ACC112 (cell line): ENCODE results near the gene RIPOR2.
"Not testable (repeated sequence)": the region's sequence is repeated elsewhere in the genome, so short reads cannot be mapped to it uniquely, and the experiment has no call there.

ENCODE experiments used
- H2AFZ ChIP-seq: fragments of 200-600 bp; sonication (generic); one replicate; pipeline ENCODE4 v1.6.0; 2017; ENCODE audit warnings: antibody characterized with exemption, low read length; ENCODE audit not compliant: unreplicated experiment
- H3K27ac ChIP-seq: fragments of 200-600 bp; sonication (generic); 2 replicates; pipeline ENCODE4 v1.5.1; 2014; ENCODE audit warnings: low read depth, mild to moderate bottlenecking, antibody characterized with exemption, low read length, moderate library complexity
- H3K27me3 ChIP-seq: fragments of 200-600 bp; sonication (generic); 2 replicates; pipeline ENCODE4 v1.6.1; 2014; ENCODE audit warnings: mild to moderate bottlenecking, antibody characterized with exemption, low read length, moderate library complexity, mixed read lengths; ENCODE audit not compliant: insufficient read depth
- H3K36me3 ChIP-seq: fragments of 200-600 bp; sonication (generic); 2 replicates; pipeline ENCODE4 v1.6.1; 2016; ENCODE audit warnings: mild to moderate bottlenecking, antibody characterized with exemption, low read length, moderate library complexity, mixed read lengths; ENCODE audit not compliant: insufficient read depth
- H3K4me1 ChIP-seq: fragments of 200-600 bp; sonication (generic); one replicate; pipeline ENCODE4 v1.6.1; 2016; ENCODE audit warnings: low read length, mixed read lengths; ENCODE audit not compliant: insufficient read depth, unreplicated experiment, control insufficient read depth
- H3K4me3 ChIP-seq: fragments of 200-600 bp; sonication (generic); 2 replicates; pipeline ENCODE4 v1.5.1; 2014; ENCODE audit warnings: mild to moderate bottlenecking, low read depth, low read length
- H3K79me2 ChIP-seq: fragments of 200-600 bp; sonication (generic); one replicate; pipeline ENCODE4 v1.6.0; 2016; ENCODE audit warnings: low read length; ENCODE audit not compliant: control insufficient read depth, unreplicated experiment, insufficient read depth

The RIPOR2 gene

DNA sequence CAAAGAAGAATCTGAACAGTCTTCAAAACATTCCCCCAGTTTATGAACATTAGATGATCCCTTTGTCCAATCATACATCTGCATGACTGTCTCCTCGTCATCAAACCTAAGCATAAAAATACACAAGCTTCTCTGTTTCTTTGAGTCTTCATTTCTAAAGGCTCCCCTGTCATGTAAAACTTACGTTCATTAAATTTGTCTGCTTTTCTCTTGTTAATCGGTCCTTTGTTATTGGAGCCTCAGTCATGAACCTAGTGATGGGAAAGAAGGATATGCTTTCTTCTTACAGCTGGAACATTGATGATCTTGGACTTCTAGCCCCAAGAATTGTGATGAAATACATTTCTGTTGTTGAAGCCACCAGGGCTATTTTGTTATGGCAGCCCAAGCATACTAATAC lies 18.0 kb upstream of the RIPOR2 start:
- Histone ChIP-seq H3K79me2 (no peaks in the 10 kb centered on the region), H3K27me3 (peaks cover 13% of the 10 kb centered on the region), H3K4me3 (no peak overlapping the region), H2AFZ (no peak overlapping the region), H3K27ac (no peak overlapping the region), H3K4me1 (no peaks in the 10 kb centered on the region), H3K36me3 (no peaks in the 10 kb centered on the region)

DNA sequence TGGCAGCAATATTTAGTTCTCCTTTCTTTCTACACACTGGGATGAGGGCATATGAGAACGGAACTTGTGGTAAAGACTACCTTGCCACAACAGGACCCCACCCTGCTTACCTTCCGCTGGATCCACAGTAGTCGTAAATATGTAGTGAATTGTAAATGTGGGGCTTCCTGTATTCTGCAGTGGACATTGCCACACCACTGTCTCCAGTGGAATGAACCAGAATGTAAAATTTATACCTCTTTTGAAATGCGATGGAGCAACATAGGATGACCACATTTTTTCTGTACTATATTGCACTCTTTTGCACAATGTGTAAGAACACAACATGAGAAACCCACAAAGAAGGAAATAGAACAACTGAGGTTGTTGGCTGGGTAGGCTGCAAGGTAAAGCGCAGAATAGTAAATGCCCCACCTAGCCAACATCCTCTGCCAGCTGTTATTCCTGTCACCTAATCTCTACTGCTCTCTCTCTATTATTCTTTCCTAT lies 16.1 kb upstream of the RIPOR2 start:
- no peak overlapping the region for H3K27ac ChIP-seq
- no peaks in the 10 kb centered on the region for H3K36me3 ChIP-seq
- no peak overlapping the region for H3K4me3 ChIP-seq
- no peaks in the 10 kb centered on the region for H3K4me1 ChIP-seq
- peaks cover 13% of the 10 kb centered on the region for H3K27me3 ChIP-seq
- H2AFZ ChIP-seq, result no peak overlapping the region
- no peaks in the 10 kb centered on the region for H3K79me2 ChIP-seq

DNA sequence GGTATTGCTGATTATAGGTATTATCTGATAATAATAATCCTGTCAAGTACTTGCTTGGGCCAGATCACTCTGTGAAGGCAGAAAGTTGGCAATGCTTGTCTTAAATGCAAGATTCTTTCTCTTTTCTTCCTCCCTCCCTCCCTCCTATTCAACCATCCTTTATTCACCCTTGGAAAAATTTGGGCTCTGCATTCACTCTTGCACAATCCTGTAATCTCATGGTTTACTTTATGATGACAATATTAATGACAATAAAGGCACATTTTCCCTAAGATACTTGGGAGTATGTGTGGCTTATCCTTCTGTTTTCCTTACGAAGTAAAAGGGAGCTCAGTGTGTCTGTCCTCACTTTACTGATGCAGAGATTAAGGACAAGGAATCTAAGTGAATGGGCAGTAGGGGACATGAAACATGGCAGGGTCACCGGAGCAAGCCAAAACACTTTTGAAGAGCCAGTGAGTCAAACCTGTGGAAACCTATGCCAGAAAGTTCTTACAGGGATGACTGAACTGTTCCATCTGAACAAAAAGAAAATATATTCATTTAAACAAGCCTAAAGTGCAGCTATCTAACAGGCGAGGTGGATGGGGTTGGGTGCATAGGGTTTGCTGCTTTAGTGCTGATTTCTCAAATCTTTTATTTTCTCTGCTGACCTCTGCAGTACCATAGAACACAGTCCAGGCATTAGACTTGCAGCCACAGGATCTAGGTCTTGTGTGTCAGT lies 14.6 kb upstream of the RIPOR2 start:
- no peaks in the 10 kb centered on the region for H3K4me1 ChIP-seq
- H3K4me3 ChIP-seq, result no peak overlapping the region
- no peaks in the 10 kb centered on the region for H3K79me2 ChIP-seq
- no peak overlapping the region for H3K27ac ChIP-seq
- H2AFZ ChIP-seq, result no peak overlapping the region
- H3K27me3 ChIP-seq, result peaks cover 13% of the 10 kb centered on the region
- H3K36me3 ChIP-seq, result no peaks in the 10 kb centered on the region

DNA sequence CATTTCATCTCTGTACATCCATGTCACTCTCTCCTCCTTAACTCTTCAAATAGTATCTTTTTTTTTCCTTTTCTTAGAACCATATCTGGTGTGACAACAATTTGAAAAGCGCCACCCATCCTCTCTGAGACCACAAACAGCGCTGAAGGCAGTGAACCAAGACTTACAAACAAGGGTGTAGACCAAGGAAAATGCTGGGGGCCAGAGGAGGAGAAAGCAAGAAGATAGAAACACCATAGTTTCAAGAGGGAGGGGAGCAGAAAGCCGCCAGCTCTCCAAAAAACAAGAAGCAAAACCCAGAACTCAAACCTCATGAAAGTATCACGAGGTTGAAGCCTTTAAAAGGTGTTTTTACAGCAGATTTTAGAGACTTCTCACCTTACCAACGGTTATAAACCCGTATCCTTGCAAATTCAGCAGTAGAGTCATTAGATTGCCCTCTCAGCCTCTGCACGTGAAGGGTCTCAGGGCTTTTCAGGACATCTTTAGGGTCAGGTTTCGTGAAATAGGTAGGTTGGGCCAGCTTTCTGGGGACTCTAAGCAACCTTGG lies 13.3 kb upstream of the RIPOR2 start:
- H3K4me1 ChIP-seq, result no peaks in the 10 kb centered on the region
- H2AFZ ChIP-seq, result no peak overlapping the region
- H3K36me3 ChIP-seq, result no peaks in the 10 kb centered on the region
- H3K79me2 ChIP-seq, result no peaks in the 10 kb centered on the region
- peaks cover 13% of the 10 kb centered on the region for H3K27me3 ChIP-seq
- no peak overlapping the region for H3K27ac ChIP-seq
- H3K4me3 ChIP-seq, result no peak overlapping the region

DNA sequence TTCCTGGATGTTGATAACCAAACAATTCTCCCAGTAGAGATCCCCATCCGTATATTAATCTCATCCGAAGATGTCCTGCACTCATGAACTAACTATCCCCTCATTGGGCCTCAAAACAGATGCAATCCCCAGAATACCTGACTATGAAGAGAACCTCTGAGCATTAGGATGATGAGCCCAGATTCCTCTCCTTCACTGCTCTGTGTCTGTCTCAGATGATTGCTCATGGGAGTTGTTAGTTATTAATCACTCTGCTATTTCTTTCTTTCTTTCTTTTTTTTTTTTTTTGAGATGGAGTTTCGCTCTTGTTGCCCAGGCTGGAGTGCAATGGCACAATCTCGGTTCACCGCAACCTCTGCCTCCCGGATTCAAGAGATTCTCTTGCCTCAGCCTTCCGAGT lies 12.5 kb upstream of the RIPOR2 start:
- H3K36me3 ChIP-seq, H3K4me1 ChIP-seq, H3K27ac ChIP-seq, H3K79me2 ChIP-seq, H2AFZ ChIP-seq, H3K4me3 ChIP-seq: not testable (repeated sequence)
- H3K27me3 ChIP-seq, result peaks cover 13% of the 10 kb centered on the region

DNA sequence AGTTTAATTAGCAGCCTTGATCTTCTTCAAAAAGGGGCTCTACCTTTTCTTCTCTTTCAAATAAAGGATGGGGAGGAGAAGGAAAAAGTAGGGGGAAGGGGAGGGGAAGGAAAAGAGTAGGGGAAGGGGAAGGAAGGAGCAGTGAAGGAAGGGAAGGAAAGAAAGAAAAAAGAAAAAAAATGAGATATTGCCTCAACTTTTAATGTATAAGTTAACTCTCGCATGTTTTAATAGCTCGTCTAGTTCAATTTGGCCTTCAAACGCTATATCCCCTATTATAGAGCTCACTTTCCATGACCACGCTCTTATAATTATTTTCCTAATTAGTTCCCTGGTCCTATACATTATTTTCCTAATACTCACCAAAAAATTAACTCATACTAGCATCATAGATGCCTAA lies 11.9 kb upstream of the RIPOR2 start:
- Histone ChIP-seq H3K27ac (no peak overlapping the region), H3K4me1 (no peaks in the 10 kb centered on the region), H3K79me2 (no peaks in the 10 kb centered on the region), H3K36me3 (no peaks in the 10 kb centered on the region), H3K27me3 (peaks cover 13% of the 10 kb centered on the region), H2AFZ (no peak overlapping the region), H3K4me3 (no peak overlapping the region)

DNA sequence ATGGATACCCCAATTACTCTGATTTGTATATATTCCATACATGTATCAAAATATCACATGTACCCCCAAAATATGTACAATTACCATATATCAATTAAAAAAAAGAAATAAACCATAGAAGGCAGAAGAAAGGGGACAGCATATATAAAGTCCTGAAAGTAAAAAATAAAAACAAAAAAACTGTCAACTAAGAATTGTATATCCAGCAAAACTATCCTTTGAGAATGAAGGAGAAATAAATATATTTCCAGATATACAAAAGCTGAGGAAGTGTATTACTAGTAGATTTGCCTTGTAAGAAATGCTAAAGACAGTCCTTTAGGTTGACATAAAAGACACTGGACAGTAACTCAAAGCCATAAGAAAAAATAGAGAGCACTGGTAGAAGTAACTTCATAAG lies 9.3 kb upstream of the RIPOR2 start:
- no peak overlapping the region for H3K4me3 ChIP-seq
- no peak overlapping the region for H2AFZ ChIP-seq
- H3K27me3 ChIP-seq, result no peaks in the 10 kb centered on the region
- H3K4me1 ChIP-seq, result no peaks in the 10 kb centered on the region
- H3K79me2 ChIP-seq, result no peaks in the 10 kb centered on the region
- H3K27ac ChIP-seq, result no peak overlapping the region
- H3K36me3 ChIP-seq, result no peaks in the 10 kb centered on the region

DNA sequence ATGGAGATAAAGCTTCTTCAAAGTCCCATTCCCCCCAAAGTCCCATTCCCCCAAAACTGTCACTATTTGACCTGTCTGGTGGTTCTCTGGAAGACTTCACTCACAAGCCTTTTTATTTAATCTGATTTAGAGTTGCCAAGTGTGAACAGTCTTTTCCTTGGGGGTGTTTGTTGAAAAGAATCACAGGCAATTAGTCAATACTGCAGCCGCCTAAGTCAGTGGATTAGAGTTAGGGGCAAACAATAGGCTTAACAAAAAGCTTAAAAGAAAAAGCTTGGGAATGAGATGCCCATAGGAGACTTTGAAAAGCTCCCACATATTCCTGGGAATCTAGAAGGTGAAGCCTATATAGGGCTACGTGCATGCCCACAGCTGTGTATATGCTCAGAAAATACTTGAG lies 8.0 kb upstream of the RIPOR2 start:
- H3K79me2 ChIP-seq, result no peaks in the 10 kb centered on the region

DNA sequence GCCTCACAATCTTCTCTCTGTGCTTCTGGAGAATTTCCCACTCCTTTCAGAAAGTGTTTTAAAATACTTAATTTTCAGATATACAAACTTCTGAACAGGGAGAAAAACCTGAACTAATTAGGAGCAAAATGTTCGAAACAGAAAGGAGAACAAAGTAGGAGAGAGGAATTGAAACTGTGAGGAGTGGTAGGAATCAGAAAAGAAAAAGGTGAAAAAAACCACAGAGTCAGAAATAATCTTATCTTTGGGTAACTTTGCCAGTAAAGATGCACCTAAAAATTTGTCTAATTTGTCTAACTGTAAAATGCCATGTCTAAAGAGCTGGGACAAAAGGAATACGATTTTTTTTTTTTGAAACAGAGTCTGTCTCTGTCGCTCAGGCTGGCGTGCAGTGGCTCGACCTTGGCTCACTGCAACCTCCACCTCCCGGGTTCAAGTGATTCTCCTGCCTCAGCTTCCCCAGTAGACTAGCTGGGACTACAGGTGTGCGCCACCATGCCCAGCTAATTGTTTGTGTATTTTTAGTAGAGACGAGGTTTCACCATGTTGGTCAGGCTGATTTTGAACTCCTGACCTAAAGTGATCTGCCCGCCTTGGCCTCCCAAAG lies 4.7 kb upstream of the RIPOR2 start:
- no peaks in the 10 kb centered on the region for H3K27me3 ChIP-seq
- H3K27ac ChIP-seq, result no peak overlapping the region
- H3K79me2 ChIP-seq, result no peaks in the 10 kb centered on the region
- H3K36me3 ChIP-seq, result no peaks in the 10 kb centered on the region
- H2AFZ ChIP-seq, result no peak overlapping the region
- H3K4me3 ChIP-seq, result no peak overlapping the region
- no peaks in the 10 kb centered on the region for H3K4me1 ChIP-seq

More for the DNA sequence above, 8.0 kb upstream of the RIPOR2 start:
- no peaks in the 10 kb centered on the region for H3K36me3 ChIP-seq
- no peak overlapping the region for H2AFZ ChIP-seq
- no peak overlapping the region for H3K4me3 ChIP-seq
- H3K27me3 ChIP-seq, result no peaks in the 10 kb centered on the region
- no peaks in the 10 kb centered on the region for H3K4me1 ChIP-seq
- no peak overlapping the region for H3K27ac ChIP-seq

DNA sequence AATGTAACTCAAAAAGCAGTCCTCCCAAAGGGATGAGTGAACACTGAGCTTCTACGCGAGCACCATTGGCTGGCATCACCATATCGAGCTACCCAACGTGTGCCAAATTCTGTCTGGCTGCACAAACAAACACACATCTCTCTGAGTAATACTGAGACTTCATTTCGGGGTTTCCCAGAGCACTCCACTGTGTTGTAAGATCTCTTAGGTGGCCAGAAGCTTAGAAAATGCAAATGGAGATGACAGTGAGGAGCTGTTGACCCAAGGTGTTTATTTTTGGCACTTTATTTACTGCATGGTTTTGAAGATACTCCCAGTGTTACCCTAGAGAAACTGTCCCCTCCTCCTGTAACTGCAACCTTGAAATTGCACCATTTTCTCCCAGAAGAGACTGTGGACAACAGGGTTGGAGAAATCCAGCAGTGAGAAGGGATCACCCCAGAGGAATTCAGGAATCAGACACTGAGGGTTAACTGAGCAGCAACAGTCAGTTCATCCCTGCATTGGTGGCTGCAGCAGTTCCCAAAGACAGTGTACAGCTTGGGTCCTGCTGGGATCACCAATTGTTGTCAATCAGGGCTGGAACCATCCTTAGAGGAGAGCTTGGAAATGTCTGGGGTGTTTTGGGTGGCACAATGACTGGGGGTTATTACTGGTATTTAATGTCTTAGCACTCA lies 1.0 kb upstream of the RIPOR2 start:
- Histone ChIP-seq H3K79me2 (no peaks in the 10 kb centered on the region), H2AFZ (no peak overlapping the region), H3K36me3 (no peaks in the 10 kb centered on the region), H3K27ac (no peak overlapping the region), H3K4me1 (peaks cover 5% of the 10 kb centered on the region), H3K4me3 (no peak overlapping the region), H3K27me3 (no peaks in the 10 kb centered on the region)
